GM18499 (cell line): ENCODE measurements around the gene S100A10.

ENCODE experiments used
- ATAC-seq: cut with Tn5 transposase; IDR thresholded peaks from one replicate; pipeline ENCODE4 v1.9.1; 2021; ENCODE audit warnings: moderate number of reproducible peaks; ENCODE audit not compliant: insufficient read depth, unreplicated experiment

Gene S100A10

GRCh38 chr1:152014943-152015342, 21.3 kb upstream of the S100A10 start:
- no peak for ATAC-seq

DNA sequence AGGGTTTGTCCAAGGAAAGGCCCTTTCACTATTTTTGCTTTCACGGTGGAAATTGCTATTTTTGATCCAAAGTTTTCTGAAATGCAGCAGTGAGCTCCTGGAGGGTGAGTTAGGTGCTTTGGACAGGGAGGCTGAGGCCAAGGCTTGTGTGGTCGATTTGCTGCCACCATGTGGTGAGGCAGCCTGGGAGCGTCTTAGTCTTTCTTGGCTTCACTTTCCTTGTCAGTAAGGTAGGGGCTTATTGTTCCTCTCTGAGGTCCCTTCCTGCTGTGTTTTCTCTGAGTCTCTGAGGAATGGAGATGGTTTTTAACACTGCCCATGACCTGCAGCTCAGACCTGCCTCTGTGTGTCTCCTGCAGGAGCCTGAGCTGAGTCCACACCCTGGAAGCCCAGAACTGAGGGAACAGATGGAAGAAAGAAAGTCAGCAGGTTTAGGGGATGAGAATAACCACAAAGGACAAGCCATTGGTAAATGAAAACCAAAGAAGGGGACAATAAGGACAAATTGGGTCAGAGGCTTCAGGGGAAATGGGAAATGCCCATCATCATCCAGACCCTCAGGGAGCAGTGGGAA, 20.1 kb upstream of the S100A10 start:
- ATAC-seq, result no peak

DNA sequence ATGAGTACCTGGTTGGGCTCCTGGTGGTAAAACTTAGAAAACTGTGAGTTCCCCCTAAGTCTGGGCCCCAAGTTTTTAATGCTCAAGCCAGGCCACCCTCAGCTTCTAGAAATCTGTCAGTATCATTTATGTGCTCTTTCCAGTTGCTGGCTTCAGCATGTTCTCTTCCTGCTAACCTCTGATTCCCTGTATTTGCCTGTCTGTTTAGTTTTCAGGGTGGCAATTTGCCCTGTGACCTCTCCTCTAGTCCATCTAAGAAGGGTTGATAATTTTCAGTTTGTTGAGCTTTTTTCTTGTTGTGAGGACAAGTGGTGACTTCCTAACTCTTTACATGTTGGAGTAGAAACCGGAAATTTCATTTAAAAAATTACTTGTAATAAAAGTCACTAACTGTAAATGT, 16.0 kb upstream of the S100A10 start:
- no peak for ATAC-seq

DNA sequence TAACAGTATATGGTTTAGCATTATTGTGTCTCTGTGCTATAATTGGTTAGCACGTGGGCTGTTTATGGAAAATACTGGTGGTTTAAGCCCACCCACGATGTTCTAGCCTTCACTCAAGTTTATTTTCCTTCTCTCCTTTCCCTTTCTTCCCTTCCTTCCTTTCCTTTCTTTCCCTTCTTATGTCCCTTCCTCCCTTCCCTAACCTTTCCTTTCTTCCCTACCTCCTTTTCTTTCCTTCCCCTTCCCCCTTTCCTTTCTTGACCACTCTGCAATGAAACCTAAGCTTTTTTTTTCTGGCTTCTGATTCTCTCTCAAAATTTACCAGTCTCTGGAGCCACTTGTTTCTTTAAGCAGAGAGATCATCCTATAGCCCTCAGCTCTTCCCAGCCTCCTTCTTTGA, 13.4 kb upstream of the S100A10 start:
- ATAC-seq, result no peak

DNA sequence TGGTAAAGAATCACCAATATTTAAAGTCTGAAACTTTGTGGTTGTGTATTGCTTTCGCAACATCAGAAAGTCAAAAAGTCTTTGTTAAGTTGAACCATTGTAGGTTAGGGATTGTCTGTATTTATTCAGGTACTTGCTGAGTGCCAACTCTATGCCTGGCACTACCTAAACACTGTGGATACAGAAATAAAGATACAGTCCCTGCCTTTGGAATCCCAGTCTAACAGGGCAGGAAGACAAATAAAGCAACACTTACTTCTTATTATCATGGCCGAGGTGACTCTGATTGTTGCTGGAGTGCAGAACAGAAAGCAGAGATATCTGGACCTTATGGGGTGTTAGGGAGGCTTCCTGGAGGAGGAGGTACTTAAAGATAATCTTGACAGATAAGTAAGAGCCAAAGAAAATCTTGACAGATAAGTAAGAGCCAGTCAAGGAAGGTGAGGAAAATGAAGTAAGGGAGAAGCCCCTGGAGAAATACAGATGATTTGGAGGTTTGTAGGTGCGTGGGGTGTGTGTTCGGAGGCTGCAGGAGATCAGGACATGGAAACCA, 11.8 kb upstream of the S100A10 start:
- ATAC-seq, result no peak

- no peak for ATAC-seq
Measured at GRCh38 chr1:152003846-152004442, 10.3 kb upstream of the S100A10 start.

DNA sequence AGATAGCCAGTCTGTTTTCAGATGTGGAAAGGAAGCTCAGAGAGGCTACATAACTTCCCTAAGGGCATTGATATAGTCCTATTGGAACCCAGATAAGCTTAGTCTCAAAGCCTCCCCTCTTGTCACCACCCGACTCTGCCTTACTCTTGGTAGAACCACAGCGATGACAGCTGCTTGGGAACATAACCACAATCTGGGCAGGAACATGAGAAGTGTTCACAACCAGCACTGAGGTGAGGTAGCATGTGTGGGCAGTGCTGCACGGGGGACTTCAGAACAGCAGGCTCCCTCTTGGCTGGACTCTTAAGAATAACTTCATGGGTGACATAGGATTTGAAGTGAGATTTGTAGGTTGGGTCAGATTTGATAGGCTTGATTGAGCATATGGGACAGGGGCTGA, 9.3 kb upstream of the S100A10 start:
- no peak for ATAC-seq

- ATAC-seq, result no peak
Measured at GRCh38 chr1:152001631-152002584, 8.2 kb upstream of the S100A10 start.

DNA sequence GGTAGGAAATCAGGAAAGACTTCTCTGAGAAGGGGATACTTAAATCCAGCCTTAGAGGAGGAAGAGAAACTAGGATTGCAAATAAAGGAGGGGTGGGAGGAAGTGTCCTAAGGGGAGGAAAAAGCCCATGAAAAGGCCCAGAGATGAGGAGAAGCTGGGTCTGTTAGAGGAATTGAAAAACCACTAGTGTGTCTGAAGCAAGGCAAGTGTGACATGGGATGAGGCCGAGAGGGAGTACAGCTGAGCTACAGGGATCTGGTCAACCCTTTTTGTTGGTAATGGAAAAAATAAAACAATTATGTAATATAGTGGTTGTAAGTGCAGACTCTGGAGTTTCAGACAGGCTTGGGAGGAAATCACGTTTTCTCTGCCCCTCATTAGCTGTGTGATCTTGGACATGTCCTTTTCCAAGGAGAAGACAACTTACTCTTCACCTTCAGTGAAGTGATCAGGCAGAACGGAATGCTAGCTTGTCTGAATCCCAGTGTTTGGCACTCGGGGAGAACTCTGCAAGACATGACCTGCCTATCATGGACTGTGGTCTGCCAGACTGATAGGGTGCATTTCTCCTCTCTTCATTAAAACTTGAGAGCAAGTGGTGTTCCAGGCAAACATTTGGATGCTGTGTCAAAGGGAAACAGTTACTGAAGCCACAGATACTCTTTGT, 7.4 kb upstream of the S100A10 start:
- ATAC-seq, result no peak

GRCh38 chr1:151998611-151999362, 5.1 kb upstream of the S100A10 start:
- no peak for ATAC-seq

DNA sequence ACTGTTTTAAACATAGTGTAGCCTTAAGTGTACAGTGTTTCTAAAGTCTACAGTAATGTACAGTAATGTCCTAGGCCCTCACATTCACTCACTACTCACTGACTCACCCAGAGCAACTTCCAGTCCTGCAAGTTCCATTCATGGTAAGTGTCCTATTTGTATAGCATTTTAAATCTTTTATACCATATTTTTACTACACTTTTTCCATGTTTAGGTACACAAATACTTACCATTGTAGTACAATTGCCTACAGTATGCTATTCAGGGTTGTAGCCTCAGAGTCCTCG, 3.6 kb upstream of the S100A10 start:
- ATAC-seq, result no peak

- ATAC-seq, result no peak
Measured at GRCh38 chr1:151995774-151996173, 2.1 kb upstream of the S100A10 start.

- ATAC-seq, result no peak
Measured at GRCh38 chr1:151994956-151995355, 1.3 kb upstream of the S100A10 start.

DNA sequence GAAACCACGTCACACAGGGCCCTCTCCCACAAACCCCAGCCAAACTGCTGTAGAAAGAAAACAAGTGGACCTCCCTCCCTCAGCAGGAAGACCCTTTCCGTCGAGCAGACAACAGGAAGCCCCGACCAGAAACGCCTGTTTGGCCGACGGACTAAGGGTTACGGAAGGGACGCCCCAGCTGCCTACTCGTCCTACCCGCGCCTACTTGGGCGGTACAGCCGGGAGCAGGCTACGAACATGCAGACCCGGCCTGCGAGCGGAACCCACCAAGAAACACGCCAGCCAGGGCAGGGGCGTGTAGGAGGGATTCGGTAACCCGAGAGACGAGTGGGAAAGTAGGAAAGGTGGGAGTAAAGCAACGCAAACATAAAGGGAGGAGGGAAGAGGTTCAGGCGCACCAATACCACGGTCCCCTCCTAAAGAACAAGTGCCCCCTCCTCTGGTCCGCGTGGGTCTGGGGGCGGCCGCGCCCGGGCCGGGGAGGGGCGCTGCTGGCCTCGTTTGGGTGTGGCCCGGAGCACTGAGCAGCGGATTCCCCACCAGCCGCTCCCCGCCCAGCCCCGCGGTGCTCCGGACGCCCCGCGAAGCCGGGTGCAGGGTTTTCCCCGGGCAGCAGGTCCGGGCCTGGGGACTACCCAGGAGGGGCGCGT, 450 bp downstream of the S100A10 start:
- no peak for ATAC-seq

GRCh38 chr1:151992303-151993083, 1.2 kb downstream of the S100A10 start:
- no peak for ATAC-seq

- ATAC-seq, result no peak
Measured at GRCh38 chr1:151991663-151992302, 1.9 kb downstream of the S100A10 start.

- no peak for ATAC-seq
Measured at GRCh38 chr1:151990856-151991198, 2.8 kb downstream of the S100A10 start.

DNA sequence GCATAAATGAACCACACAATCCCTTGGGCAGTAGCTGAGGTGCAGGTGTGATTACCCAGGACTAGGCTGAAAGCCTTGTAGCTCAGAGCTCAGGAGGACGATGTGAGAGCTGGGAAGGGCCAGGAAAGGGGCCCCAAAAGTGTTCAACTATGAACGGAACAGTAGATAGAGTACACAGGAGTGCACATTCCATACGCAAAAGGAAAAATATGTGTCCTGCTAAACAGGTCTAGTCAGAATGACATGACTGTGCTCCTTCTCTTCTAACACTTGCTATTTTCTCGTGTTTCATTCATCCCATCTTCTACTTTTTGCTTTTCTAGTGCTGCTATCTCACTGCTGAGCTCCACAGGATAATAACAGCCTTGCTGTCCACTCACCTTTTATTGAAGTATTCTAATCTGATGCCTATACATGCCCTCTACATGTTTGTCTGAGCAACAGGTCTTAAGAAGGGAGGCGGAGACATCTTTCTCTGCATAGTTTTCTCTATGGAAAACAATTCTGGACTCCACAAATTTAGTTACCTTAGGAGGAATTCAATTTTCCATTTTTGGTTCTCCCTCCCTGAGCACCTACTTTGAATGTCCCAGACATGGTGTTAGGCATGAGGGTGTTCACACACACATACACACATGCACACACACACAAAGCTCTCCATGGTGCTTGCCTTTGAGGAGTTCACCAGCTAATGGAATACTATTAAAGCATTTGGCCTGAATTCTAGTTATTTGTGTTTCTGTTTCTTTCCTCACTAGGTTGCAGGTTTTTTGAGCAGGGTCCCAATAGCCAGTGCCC, 3.4 kb downstream of the S100A10 start:
- ATAC-seq, result no peak
